Peyer's patch (tissue), 4 donors: ENCODE measurements around the gene TPD52L2. TPM values are rescaled to one million over a fixed set of nuclear protein-coding genes. Genes with fewer than 3 reads are reported as not detected.

ENCODE experiments used
- DNase-seq, 3 donors: peaks; one replicate each; pipeline ENCODE4 v3.0.0-alpha.2; 2017 to 2019
- H3K27ac ChIP-seq, 4 donors: fragments of 200-600 bp; sonication (generic); one replicate each; pipeline ENCODE4 v1.5.1; 2016 to 2019
- H3K27me3 ChIP-seq, 2 donors: fragments of 200-600 bp; sonication (generic); one replicate each; pipeline ENCODE4 v1.5.1; 2019
- H3K36me3 ChIP-seq, 3 donors: fragments of 200-600 bp; sonication (generic); one replicate each; pipeline ENCODE4 v1.5.1; 2016 to 2019
- H3K4me1 ChIP-seq, 4 donors: fragments of 200-600 bp; sonication (generic); one replicate each; pipeline ENCODE4 v1.5.1; 2016 to 2019
- H3K4me3 ChIP-seq, 4 donors: fragments of 200-600 bp; sonication (generic); 1 replicate in 3 of 4; 2 replicates in 1 of 4; pipeline ENCODE4 v1.5.1; 2016 to 2019; ENCODE audit warnings: mild to moderate bottlenecking in 1 of 4
- H3K9me3 ChIP-seq, 4 donors: fragments of 200-600 bp; sonication (generic); one replicate each; pipeline ENCODE4 v1.5.1; 2016 to 2019; ENCODE audit warnings: mild to moderate bottlenecking in 1 of 4
- POLR2A ChIP-seq, 2 donors: fragments of 450-650 bp; IDR thresholded peaks; one replicate each; pipeline ENCODE4 v1.5.1; 2017; ENCODE audit warnings: antibody characterized with exemption in 2 of 2, mild to moderate bottlenecking in 2 of 2, moderate library complexity in 2 of 2
- total RNA-seq, 4 donors: library from RNA; depleted of rRNA; stranded (reverse); fragments of >200 nt; gene quantifications; one replicate each; pipeline ENCODE4 v1.1.0, GENCODE V29; 2016
- TF ChIP-seq, protein P1 (sequence below), 6 experiments: fragments of 450-650 bp in 4 of 6; fragments of 200-600 bp in 2 of 6; sonication (generic) in 1 of 6; IDR thresholded peaks; one replicate each; pipeline ENCODE4 v1.5.1; 2017 to 2019; ENCODE audit warnings: antibody characterized with exemption in 6 of 6, mild to moderate bottlenecking in 3 of 6, moderate library complexity in 1 of 6

The TPD52L2 gene
- total RNA-seq, 4 donors from 2014 or later, result 59.4 to 78.7 (median 65.1) TPM

- Histone ChIP-seq H3K27me3 (no peaks in the 10 kb centered on the region), H3K27ac (peak overlapping the region in 3 of 4 donors; percentile 71 to 96 (median 85)), H3K4me3 (peak overlapping the region in 1 of 4 donors; percentile 10), H3K36me3 (peaks cover 0 to 53% (median 0%) of the 10 kb centered on the region in 3 donors), H3K9me3 (no peaks in the 10 kb centered on the region), H3K4me1 (peaks cover 0 to 45% (median 5%) of the 10 kb centered on the region in 4 donors)
- TF ChIP-seq, protein P1, sequence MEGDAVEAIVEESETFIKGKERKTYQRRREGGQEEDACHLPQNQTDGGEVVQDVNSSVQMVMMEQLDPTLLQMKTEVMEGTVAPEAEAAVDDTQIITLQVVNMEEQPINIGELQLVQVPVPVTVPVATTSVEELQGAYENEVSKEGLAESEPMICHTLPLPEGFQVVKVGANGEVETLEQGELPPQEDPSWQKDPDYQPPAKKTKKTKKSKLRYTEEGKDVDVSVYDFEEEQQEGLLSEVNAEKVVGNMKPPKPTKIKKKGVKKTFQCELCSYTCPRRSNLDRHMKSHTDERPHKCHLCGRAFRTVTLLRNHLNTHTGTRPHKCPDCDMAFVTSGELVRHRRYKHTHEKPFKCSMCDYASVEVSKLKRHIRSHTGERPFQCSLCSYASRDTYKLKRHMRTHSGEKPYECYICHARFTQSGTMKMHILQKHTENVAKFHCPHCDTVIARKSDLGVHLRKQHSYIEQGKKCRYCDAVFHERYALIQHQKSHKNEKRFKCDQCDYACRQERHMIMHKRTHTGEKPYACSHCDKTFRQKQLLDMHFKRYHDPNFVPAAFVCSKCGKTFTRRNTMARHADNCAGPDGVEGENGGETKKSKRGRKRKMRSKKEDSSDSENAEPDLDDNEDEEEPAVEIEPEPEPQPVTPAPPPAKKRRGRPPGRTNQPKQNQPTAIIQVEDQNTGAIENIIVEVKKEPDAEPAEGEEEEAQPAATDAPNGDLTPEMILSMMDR (IDR thresholded peaks at IDR 0.05), result no peak
- TF ChIP-seq POLR2A (IDR thresholded peaks at IDR 0.05), result no peak
- DNase-seq, result no peak
Observed at GRCh38 chr20:63890616-63891015, 25.5 kb downstream of the TPD52L2 start.

- H3K9me3 ChIP-seq, result no peaks in the 10 kb centered on the region
- peaks cover 2 to 44% (median 6%) of the 10 kb centered on the region in 4 donors for H3K4me1 ChIP-seq
- peak in 2 of 3 donors; percentile 83 to 85 for DNase-seq
- TF ChIP-seq, protein P1 (IDR thresholded peaks at IDR 0.05), result peak in 3 of 6 experiments; percentile 36 to 52 (median 42)
- peak; percentile 44 to 47 for TF ChIP-seq POLR2A (IDR thresholded peaks at IDR 0.05)
- H3K27ac ChIP-seq, result peak overlapping the region in 3 of 4 donors; percentile 71 to 96 (median 85)
- no peaks in the 10 kb centered on the region for H3K27me3 ChIP-seq
- peak overlapping the region in 1 of 4 donors; percentile 10 for H3K4me3 ChIP-seq
- H3K36me3 ChIP-seq, result peaks cover 0 to 46% (median 0%) of the 10 kb centered on the region in 3 donors
Observed at GRCh38 chr20:63891061-63892002, 26.3 kb downstream of the TPD52L2 start.

DNA sequence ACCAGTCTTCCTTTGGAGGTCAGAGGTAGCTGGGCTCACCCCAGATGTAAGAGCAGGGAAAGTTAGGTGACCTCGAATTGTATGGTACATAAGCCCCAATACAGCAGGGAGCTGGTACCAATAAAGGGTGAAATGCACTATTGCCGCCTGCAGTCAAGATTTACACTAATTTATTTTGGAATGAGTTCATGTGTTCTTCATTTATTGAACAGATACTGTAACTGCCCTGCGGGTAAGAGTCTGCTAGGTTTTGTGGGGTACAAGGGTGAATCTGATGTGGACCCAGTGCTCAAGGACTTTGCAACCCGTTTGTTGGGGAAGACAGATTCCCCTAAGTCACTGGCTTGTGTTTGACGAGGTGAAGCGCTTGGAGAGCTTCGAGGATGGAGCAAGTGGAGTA is 27.3 kb downstream of the TPD52L2 start:
- Histone ChIP-seq H3K27me3 (no peaks in the 10 kb centered on the region), H3K4me3 (no peak overlapping the region), H3K36me3 (peaks cover 0 to 36% (median 0%) of the 10 kb centered on the region in 3 donors), H3K9me3 (no peaks in the 10 kb centered on the region), H3K27ac (peak overlapping the region in 2 of 4 donors; percentile 85 to 96), H3K4me1 (peaks cover 10 to 55% (median 11%) of the 10 kb centered on the region in 4 donors)
- TF ChIP-seq, protein P1 (IDR thresholded peaks at IDR 0.05), result no peak
- no peak for TF ChIP-seq POLR2A (IDR thresholded peaks at IDR 0.05)
- DNase-seq, result no peak

- no peaks in the 10 kb centered on the region for H3K9me3 ChIP-seq
- no peak for DNase-seq
- peaks cover 5 to 64% (median 12%) of the 10 kb centered on the region in 4 donors for H3K4me1 ChIP-seq
- H3K4me3 ChIP-seq, result peak overlapping the region; percentile 58 to 87 (median 64)
- TF ChIP-seq POLR2A (IDR thresholded peaks at IDR 0.05), result no peak
- TF ChIP-seq, protein P1 (IDR thresholded peaks at IDR 0.05), result no peak
- no peaks in the 10 kb centered on the region for H3K27me3 ChIP-seq
- H3K36me3 ChIP-seq, result peaks cover 0 to 27% (median 0%) of the 10 kb centered on the region in 3 donors
- peak overlapping the region in 3 of 4 donors; percentile 81 to 94 (median 86) for H3K27ac ChIP-seq
Observed at GRCh38 chr20:63893999-63894357, 28.9 kb downstream of the TPD52L2 start.

GRCh38 chr20:63894358-63895201 is 29.5 kb downstream of the TPD52L2 start, which contains the start of gene DNAJC5:
DNAJC5 (plus strand) TSS chr20:63895126; CDS start chr20:63928346, 33,220 bp downstream.
- DNase-seq, result peak; percentile 93 to 98 (median 98)
- Histone ChIP-seq H3K27me3 (no peaks in the 10 kb centered on the region), H3K36me3 (peaks cover 0 to 22% (median 0%) of the 10 kb centered on the region in 3 donors), H3K4me1 (peaks cover 3 to 64% (median 12%) of the 10 kb centered on the region in 4 donors), H3K27ac (peak within 1 kb of the TSS; percentile 75 to 94 (median 84)), H3K4me3 (peak within 1 kb of the TSS; percentile 58 to 87 (median 64)), H3K9me3 (no peaks in the 10 kb centered on the region)
- TF ChIP-seq, protein P1 (IDR thresholded peaks at IDR 0.05), result no peak
- peak; percentile 55 to 72 for TF ChIP-seq POLR2A (IDR thresholded peaks at IDR 0.05)
